ENCODE measurements around the gene KIF26B. TPM values are rescaled to one million over a fixed set of nuclear protein-coding genes. Genes with fewer than 3 reads are reported as not detected.
"Not testable (repeated sequence)": the region's sequence is repeated elsewhere in the genome, so short reads cannot be mapped to it uniquely, and the experiment has no call there.

Gene KIF26B
- polyA plus RNA-seq, 4 donors = 29.7 to 44.6 (median 38.7) TPM

DNA sequence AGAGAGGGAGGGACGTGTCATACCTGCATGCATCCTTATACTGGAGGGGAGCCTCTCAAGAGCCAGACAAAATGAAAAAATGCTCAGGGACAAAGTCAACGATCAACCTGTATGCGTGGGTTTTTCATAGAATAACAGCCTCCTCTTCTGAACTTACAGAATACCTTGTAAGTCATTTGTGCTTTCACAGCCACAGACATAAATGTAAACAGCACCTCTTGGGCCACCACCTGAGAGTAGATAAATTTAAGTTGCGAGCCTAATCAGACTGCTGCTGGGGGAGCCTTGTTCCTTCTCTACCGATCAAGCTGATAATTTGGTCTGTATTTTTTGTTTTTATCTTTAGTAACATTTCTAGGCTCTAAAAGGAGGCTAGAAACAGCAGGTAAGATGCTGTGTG is 223.1 kb downstream of the KIF26B start:
- no peak for DNase-seq (ENCODE audit: low read depth in 4 of 4, low spot score in 2 of 4)

GRCh38 chr1:245378311-245378722 is 223.5 kb downstream of the KIF26B start:
- no peak for DNase-seq (ENCODE audit: low read depth in 4 of 4, low spot score in 2 of 4)

GRCh38 chr1:245378745-245379144 is 224.0 kb downstream of the KIF26B start:
- no peak for DNase-seq (ENCODE audit: low read depth in 4 of 4, low spot score in 2 of 4)

GRCh38 chr1:245380790-245381535 is 226.2 kb downstream of the KIF26B start:
- no peak for DNase-seq (ENCODE audit: low read depth in 4 of 4, low spot score in 2 of 4)

DNA sequence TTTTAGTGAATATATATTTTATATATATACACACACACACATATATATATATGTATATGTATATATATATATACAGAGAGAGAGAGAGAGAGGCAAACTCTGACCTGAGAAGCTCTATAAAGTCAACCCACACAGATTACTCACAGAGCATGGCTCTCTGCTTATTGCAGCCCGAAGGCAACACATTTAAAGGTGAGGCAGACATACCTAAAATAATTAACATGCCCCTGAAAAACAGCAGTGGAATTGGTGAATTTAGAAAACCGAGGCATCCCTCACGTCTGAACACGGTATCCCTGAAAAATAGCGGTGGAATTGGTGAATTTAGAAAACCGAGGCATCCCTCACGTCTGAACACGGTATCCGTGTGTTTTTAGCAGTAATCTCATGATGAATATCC is 228.2 kb downstream of the KIF26B start:
- DNase-seq (ENCODE audit: low read depth in 4 of 4, low spot score in 2 of 4) = no peak

GRCh38 chr1:245383396-245384330 is 228.9 kb downstream of the KIF26B start:
- DNase-seq (ENCODE audit: low read depth in 4 of 4, low spot score in 2 of 4) = no peak

GRCh38 chr1:245386297-245386971 is 231.6 kb downstream of the KIF26B start:
- DNase-seq (ENCODE audit: low read depth in 4 of 4, low spot score in 2 of 4) = no peak

- DNase-seq (ENCODE audit: low read depth in 4 of 4, low spot score in 2 of 4) = no peak
Measured at GRCh38 chr1:245388687-245389086, 233.9 kb downstream of the KIF26B start.

GRCh38 chr1:245389873-245390272 is 235.1 kb downstream of the KIF26B start:
- no peak for DNase-seq (ENCODE audit: low read depth in 4 of 4, low spot score in 2 of 4)

- DNase-seq (ENCODE audit: low read depth in 4 of 4, low spot score in 2 of 4) = no peak
Measured at GRCh38 chr1:245390975-245391374, 236.2 kb downstream of the KIF26B start.

GRCh38 chr1:245393694-245394093 is 238.9 kb downstream of the KIF26B start:
- DNase-seq (ENCODE audit: low read depth in 4 of 4, low spot score in 2 of 4) = no peak

DNA sequence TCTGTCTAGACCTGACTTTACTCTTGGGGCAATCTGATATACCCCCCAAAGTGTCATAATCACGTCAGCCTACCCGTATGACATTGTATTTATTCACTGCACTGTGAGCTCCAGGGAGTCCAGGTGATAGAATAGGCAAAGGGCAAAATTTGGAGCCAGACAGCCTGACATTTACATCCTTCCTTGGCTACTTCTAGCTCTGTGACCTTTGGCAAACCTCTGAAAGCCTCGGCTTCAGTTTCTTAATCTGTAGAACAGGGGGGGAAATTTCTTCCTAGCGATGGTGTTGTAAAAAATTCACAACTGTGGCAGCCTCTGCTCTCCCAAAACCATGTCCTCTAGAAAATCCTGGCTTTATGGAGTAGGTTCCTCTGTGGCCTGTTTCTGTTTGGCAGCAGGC is 240.9 kb downstream of the KIF26B start:
- no peak for DNase-seq (ENCODE audit: low read depth in 4 of 4, low spot score in 2 of 4)

GRCh38 chr1:245396615-245397014 is 241.8 kb downstream of the KIF26B start:
- DNase-seq (ENCODE audit: low read depth in 4 of 4, low spot score in 2 of 4) = no peak

DNA sequence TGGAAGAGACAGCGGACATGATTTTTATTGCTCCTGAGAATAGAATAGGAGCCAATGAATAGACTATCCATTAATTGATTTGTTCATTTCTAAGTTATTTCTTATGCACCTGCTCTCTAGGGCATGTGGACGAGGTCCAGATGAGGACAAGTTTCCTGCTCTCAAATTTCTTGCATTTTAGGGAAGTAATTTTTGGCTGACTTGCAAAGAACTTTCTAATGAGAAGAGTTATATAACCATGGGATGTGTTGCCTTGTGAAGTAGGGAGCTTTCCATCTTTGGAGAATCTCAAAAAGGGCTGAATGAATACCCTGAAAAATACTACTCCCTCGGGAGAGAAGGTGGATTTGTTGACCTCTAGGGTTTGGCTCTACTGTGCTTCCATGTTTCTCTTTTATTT is 243.0 kb downstream of the KIF26B start:
- no peak for DNase-seq (ENCODE audit: low read depth in 4 of 4, low spot score in 2 of 4)

DNA sequence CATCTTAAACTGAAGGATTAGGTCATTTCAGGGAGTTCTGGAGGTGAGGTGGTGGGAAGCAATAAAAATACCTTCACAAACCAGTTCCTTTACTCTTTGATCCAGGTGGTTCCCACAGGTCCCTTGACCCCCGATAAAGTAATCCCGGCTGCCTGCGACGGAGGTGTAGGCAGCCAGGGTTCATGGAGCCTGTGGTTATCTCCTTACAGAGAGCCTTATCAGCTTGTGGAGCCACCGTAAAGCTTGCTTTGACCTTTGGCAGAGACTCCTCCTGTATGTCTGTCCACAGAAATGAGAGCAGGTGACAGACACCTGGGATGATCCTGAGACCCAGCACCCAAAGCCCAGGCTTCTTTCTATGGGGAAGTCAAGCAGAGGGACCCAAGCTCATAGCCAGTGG is 243.4 kb downstream of the KIF26B start:
- no peak for DNase-seq (ENCODE audit: low read depth in 4 of 4, low spot score in 2 of 4)

DNA sequence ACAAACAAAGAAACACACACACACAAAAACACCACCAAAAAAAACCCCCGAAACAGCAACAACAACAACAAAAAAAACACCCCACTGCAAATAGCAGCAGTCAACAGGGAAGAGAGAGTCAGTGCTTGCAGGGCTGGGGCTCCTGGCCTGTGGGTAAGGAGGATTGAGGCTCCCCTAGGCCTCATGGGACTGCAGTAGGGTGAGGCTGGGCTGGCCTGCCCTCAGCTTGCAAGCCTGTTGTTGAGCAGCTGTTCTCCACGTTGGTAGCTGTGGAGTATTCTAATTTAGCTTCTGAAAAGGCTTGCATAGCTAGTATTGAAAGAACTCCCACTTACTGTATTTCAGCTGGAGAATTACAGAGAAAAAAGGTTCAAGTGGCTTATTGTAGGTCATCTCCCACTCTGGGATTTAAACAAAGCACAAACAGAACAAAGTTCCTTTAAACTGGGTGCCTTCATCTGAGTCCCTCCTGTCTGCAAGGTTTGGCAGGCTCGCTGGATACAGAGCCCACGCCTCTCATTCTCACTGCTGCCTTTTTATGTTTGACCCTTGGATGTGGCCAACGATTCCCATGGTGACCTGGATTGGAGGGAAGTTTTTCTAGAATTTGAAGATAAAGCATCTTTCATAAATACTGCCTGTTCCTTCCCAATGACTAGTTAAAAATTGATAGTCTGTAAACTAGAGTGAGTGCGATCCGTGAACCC is 247.2 kb downstream of the KIF26B start:
- DNase-seq (ENCODE audit: low read depth in 4 of 4, low spot score in 2 of 4) = no peak

- not testable (repeated sequence) for DNase-seq (ENCODE audit: low read depth in 4 of 4, low spot score in 2 of 4)
Measured at GRCh38 chr1:245402998-245403397, 248.2 kb downstream of the KIF26B start.

- no peak for DNase-seq (ENCODE audit: low read depth in 4 of 4, low spot score in 2 of 4)
Measured at GRCh38 chr1:245404527-245404926, 249.7 kb downstream of the KIF26B start.

- DNase-seq (ENCODE audit: low read depth in 4 of 4, low spot score in 2 of 4) = no peak
Measured at GRCh38 chr1:245404952-245405351, 250.2 kb downstream of the KIF26B start.

DNA sequence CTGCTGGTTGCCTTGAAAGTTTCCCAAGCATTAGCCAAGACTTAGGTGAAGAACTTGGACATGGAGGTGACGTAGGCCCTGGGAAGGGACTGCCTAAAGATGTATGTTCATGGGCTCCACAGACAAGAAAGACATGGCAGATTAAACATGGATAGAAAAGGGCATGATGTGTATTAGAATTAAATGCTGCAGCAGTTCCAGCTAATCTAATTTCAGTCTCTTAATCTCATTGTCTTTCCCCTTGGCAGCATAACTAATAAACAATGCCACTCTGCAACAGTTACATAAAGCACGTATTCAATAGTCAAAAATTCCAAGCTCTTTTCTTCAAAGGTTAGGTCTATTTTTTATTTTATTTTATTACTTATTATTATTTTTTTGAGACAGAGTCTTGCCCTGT is 251.6 kb downstream of the KIF26B start:
- no peak for DNase-seq (ENCODE audit: low read depth in 4 of 4, low spot score in 2 of 4)

DNA sequence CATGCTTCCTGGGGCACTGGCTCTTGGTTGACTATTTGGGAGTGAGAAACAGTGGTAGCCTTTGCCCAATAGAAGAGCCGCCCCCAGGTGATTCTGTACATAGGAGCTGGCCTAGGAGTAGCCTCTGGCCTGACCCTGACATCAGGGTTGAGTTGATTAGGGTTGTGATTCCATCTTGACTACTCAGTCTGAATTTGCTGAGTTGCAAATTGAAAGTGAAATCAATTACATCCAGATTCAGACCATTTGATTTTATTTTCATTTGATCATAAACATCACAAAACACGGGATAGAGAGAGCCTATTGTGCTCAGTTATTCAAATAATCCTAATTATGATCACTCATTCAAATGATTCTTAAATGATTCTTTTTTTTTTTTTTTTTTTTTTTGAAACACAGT is 253.2 kb downstream of the KIF26B start:
- DNase-seq (ENCODE audit: low read depth in 4 of 4, low spot score in 2 of 4) = no peak

Measured in left renal cortex interstitium (tissue), 4 donors.